Uterus (tissue), 4 donors: ENCODE measurements around the gene MAGI2. TPM values are rescaled to one million over a fixed set of nuclear protein-coding genes. Genes with fewer than 3 reads are reported as not detected.

ENCODE experiments used
- DNase-seq, 2 donors: peaks; one replicate each; pipeline ENCODE4 v3.0.0-alpha.2; 2019 to 2020
- H3K27ac ChIP-seq, 2 donors: fragments of 200-600 bp; sonication (generic); 1 replicate in 1 of 2; 2 replicates in 1 of 2; pipeline ENCODE4 v1.5.1; 2016 to 2018
- H3K27me3 ChIP-seq, 2 donors: fragments of 200-600 bp; sonication (generic); one replicate each; pipeline ENCODE4 v1.5.1; 2018 to 2019; ENCODE audit warnings: control low read depth in 1 of 2
- H3K36me3 ChIP-seq, 2 donors: fragments of 200-600 bp; sonication (generic); one replicate each; pipeline ENCODE4 v1.5.1; 2019; ENCODE audit warnings: control low read depth in 1 of 2
- H3K4me1 ChIP-seq, 2 donors: fragments of 200-600 bp; sonication (generic); one replicate each; pipeline ENCODE4 v1.5.1; 2018 to 2019; ENCODE audit warnings: control low read depth in 1 of 2
- H3K4me3 ChIP-seq, 2 donors: fragments of 200-600 bp; sonication (generic); 1 replicate in 1 of 2; 2 replicates in 1 of 2; pipeline ENCODE4 v1.5.1; 2018 to 2019; ENCODE audit warnings: mild to moderate bottlenecking in 1 of 2
- H3K9me3 ChIP-seq, 2 donors: fragments of 200-600 bp; sonication (generic); one replicate each; pipeline ENCODE4 v1.5.1; 2019; ENCODE audit warnings: control low read depth in 1 of 2
- POLR2A ChIP-seq, 2 donors: fragments of 450-650 bp; IDR thresholded peaks; one replicate each; pipeline ENCODE4 v1.6.1; 2016; ENCODE audit warnings: antibody characterized with exemption in 2 of 2, mild to moderate bottlenecking in 1 of 2, moderate library complexity in 1 of 2
- intact Hi-C: fragments of 100-400 bp; cut with DNase I; formaldehyde crosslinking; loops from one replicate; pipeline ENCODE4 v1.15.1; 2023; ENCODE audit warnings: low total_unique reads
- total RNA-seq, 4 donors: library from RNA; depleted of rRNA in 3 of 4; stranded (reverse); fragments of >200 nt in 3 of 4; gene quantifications; one replicate each; pipeline versions ENCODE4 v1.1.0 to v1.2.4, GENCODE V29; 2014 to 2023
- TF ChIP-seq, protein P1 (sequence below), 4 experiments: fragments of 200-600 bp in 2 of 4; fragments of 450-650 bp in 2 of 4; sonication (generic) in 2 of 4; IDR thresholded peaks; one replicate each; pipeline ENCODE4 v1.5.1; 2016 to 2019; ENCODE audit warnings: antibody characterized with exemption in 4 of 4, mild to moderate bottlenecking in 2 of 4, moderate library complexity in 1 of 4
- donor health status: DM: yes; HTN: yes; CAD: no.

MAGI2 gene
- total RNA-seq, 4 donors from 2014 or later = 5.3 to 23.2 (median 13.8) TPM

DNA sequence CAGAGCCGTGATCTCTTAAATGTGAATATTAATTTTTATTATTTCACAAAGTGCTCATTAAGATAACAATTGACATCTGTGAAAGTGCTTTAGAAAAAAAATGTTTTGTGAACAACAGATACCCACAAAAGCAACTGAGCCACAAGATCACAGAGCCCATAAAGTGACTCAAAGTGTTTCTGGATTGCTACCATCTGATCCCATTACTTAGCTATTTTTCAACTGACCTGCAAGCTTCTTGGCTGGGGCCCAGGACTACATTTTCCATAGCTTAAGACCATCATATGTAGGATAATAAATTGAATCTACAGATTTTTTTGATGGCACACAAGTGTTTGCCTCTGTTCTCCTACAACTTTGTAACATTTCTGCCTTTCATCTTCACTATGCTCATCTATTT is 980.4 kb downstream of the MAGI2 start:
- H3K9me3 ChIP-seq = no peaks in the 10 kb centered on the region
- H3K4me1 ChIP-seq = no peaks in the 10 kb centered on the region
- intact Hi-C loops = no loop called here
- H3K4me3 ChIP-seq = no peak overlapping the region
- TF ChIP-seq, protein P1, sequence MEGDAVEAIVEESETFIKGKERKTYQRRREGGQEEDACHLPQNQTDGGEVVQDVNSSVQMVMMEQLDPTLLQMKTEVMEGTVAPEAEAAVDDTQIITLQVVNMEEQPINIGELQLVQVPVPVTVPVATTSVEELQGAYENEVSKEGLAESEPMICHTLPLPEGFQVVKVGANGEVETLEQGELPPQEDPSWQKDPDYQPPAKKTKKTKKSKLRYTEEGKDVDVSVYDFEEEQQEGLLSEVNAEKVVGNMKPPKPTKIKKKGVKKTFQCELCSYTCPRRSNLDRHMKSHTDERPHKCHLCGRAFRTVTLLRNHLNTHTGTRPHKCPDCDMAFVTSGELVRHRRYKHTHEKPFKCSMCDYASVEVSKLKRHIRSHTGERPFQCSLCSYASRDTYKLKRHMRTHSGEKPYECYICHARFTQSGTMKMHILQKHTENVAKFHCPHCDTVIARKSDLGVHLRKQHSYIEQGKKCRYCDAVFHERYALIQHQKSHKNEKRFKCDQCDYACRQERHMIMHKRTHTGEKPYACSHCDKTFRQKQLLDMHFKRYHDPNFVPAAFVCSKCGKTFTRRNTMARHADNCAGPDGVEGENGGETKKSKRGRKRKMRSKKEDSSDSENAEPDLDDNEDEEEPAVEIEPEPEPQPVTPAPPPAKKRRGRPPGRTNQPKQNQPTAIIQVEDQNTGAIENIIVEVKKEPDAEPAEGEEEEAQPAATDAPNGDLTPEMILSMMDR (IDR thresholded peaks at IDR 0.05) = no peak
- no peak for TF ChIP-seq POLR2A (IDR thresholded peaks at IDR 0.05)
- H3K27me3 ChIP-seq = no peaks in the 10 kb centered on the region
- no peaks in the 10 kb centered on the region for H3K36me3 ChIP-seq
- no peak for DNase-seq
- H3K27ac ChIP-seq = no peak overlapping the region

- no peak for TF ChIP-seq POLR2A (IDR thresholded peaks at IDR 0.05)
- TF ChIP-seq, protein P1 (IDR thresholded peaks at IDR 0.05) = no peak
Measured at GRCh38 chr7:78472519-78472918, 980.9 kb downstream of the MAGI2 start.

DNA sequence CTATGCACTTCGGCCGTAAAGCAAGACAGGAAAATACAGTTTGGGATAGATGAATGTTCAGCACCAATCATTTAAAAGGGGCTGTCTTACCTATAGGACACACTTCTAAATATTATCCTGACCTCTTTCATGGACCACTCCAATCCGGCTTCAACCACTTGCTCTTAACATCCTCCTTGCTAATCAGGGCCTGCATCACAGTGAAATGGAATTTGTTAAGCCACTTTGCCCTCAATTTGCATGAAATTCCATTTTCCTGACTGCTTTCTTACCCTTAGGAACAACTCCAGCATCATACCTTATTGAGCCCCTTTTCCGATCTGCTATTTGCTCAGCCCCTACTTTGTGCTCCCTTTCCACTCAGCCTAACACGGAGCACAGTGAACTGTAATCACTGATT is 987.6 kb downstream of the MAGI2 start:
- Histone ChIP-seq H3K36me3 (no peaks in the 10 kb centered on the region), H3K4me3 (no peak overlapping the region), H3K9me3 (no peaks in the 10 kb centered on the region), H3K27me3 (no peaks in the 10 kb centered on the region), H3K27ac (no peak overlapping the region), H3K4me1 (no peaks in the 10 kb centered on the region)
- intact Hi-C loops = no loop called here
- TF ChIP-seq, protein P1 (IDR thresholded peaks at IDR 0.05) = no peak
- no peak for TF ChIP-seq POLR2A (IDR thresholded peaks at IDR 0.05)
- DNase-seq = no peak

More at GRCh38 chr7:78472519-78472918, 980.9 kb downstream of the MAGI2 start:
- Histone ChIP-seq H3K9me3 (no peaks in the 10 kb centered on the region), H3K4me1 (no peaks in the 10 kb centered on the region), H3K36me3 (no peaks in the 10 kb centered on the region), H3K4me3 (no peak overlapping the region), H3K27ac (no peak overlapping the region), H3K27me3 (no peaks in the 10 kb centered on the region)
- intact Hi-C loops = no loop called here
- DNase-seq = no peak

DNA sequence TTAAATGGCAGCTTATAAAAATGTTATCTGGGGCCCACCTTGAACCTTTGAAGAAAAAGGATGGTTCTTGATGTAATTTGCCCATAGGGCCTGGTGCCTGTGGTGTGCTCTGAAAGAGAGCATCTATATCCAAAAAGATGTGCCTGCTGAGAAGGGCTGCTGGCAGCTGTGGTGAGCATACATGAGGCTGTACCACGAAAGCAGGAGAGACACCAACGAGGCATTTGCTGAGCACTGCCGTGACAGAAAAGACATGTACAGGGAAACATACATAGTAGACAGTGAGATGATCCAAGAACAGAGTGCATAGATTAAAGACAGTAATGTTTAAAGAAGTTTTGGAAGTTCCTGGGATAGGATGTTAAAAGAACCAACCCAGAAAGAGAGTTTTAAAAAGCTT is 990.4 kb downstream of the MAGI2 start:
- TF ChIP-seq, protein P1 (IDR thresholded peaks at IDR 0.05) = no peak
- TF ChIP-seq POLR2A (IDR thresholded peaks at IDR 0.05) = no peak
- no peaks in the 10 kb centered on the region for H3K4me1 ChIP-seq
- no peak for DNase-seq
- intact Hi-C loops = no loop called here
- H3K4me3 ChIP-seq = no peak overlapping the region
- H3K9me3 ChIP-seq = no peaks in the 10 kb centered on the region
- H3K36me3 ChIP-seq = no peaks in the 10 kb centered on the region
- H3K27ac ChIP-seq = no peak overlapping the region
- no peaks in the 10 kb centered on the region for H3K27me3 ChIP-seq

GRCh38 chr7:78450706-78451105 is 1002.8 kb downstream of the MAGI2 start:
- Histone ChIP-seq H3K4me3 (no peak overlapping the region), H3K4me1 (no peaks in the 10 kb centered on the region), H3K36me3 (no peaks in the 10 kb centered on the region), H3K27ac (no peak overlapping the region), H3K9me3 (no peaks in the 10 kb centered on the region), H3K27me3 (no peaks in the 10 kb centered on the region)
- intact Hi-C loops = no loop called here
- DNase-seq = no peak
- TF ChIP-seq, protein P1 (IDR thresholded peaks at IDR 0.05) = no peak
- TF ChIP-seq POLR2A (IDR thresholded peaks at IDR 0.05) = no peak
